ENCODE results near the gene ADGRG7. TPM values are rescaled to one million over a fixed set of nuclear protein-coding genes. Genes with fewer than 3 reads are reported as not detected.

ADGRG7 gene

GRCh38 chr3:100740207-100740606 lies 130.8 kb downstream of the ADGRG7 start:
- no CpG with 5 or more reads among the region's 1 CpG for WGBS (ENCODE audit: extremely low coverage, insufficient coverage, low lambda C conversion rate)

GRCh38 chr3:100743535-100743934 lies 134.1 kb downstream of the ADGRG7 start:
- H3K4me2 ChIP-seq (ENCODE audit: low read length): no peak overlapping the region
- H4K8ac ChIP-seq (ENCODE audit: low read depth, low read length): no peak overlapping the region
- no peaks in the 10 kb centered on the region for H3K4me1 ChIP-seq (ENCODE audit: control insufficient read depth, low read depth, low read length)
- no peak overlapping the region for H3K18ac ChIP-seq (ENCODE audit: low read length)
- no peak overlapping the region for H2BK15ac ChIP-seq (replicated peaks; ENCODE audit: low read depth)
- H2BK120ac ChIP-seq (ENCODE audit: low read depth, low read length): no peak overlapping the region
- H3K4ac ChIP-seq (ENCODE audit: low read depth, low read length): no peak overlapping the region
- H2BK5ac ChIP-seq (ENCODE audit: low read length): no peak overlapping the region
- H3K36me3 ChIP-seq (ENCODE audit: control insufficient read depth, insufficient read depth, low read length): peaks cover 1% of the 10 kb centered on the region
- DNase-seq: no peak
- H3K56ac ChIP-seq (ENCODE audit: low read length): no peak overlapping the region
- H3K23ac ChIP-seq (ENCODE audit: low read length): no peak overlapping the region
- WGBS (ENCODE audit: extremely low coverage, insufficient coverage, low lambda C conversion rate): no CpG with 5 or more reads among the region's 3 CpGs
- no peak overlapping the region for H4K5ac ChIP-seq (ENCODE audit: low read length)
- no peak overlapping the region for H3K27ac ChIP-seq (ENCODE audit: low read depth, low read length)
- no peak overlapping the region for H3K9ac ChIP-seq (ENCODE audit: low read length)
- no peaks in the 10 kb centered on the region for H3K79me1 ChIP-seq (ENCODE audit: low read length)
- H3K4me3 ChIP-seq (ENCODE audit: low read length): no peak overlapping the region
- H3K79me2 ChIP-seq (ENCODE audit: control insufficient read depth, insufficient read depth, low read length): no peaks in the 10 kb centered on the region
- H3K27me3 ChIP-seq (ENCODE audit: insufficient read depth, low read length, poor library complexity): no peaks in the 10 kb centered on the region
- no peak overlapping the region for H2AK5ac ChIP-seq (ENCODE audit: low read length)

More at GRCh38 chr3:100740207-100740606, 130.8 kb downstream of the ADGRG7 start:
- Histone ChIP-seq H3K4me3 (ENCODE audit: low read length) (no peak overlapping the region), H3K23ac (ENCODE audit: low read length) (no peak overlapping the region), H4K8ac (ENCODE audit: low read depth, low read length) (no peak overlapping the region), H3K56ac (ENCODE audit: low read length) (no peak overlapping the region), H2BK120ac (ENCODE audit: low read depth, low read length) (no peak overlapping the region), H3K27ac (ENCODE audit: low read depth, low read length) (no peak overlapping the region), H2BK5ac (ENCODE audit: low read length) (no peak overlapping the region), H3K27me3 (ENCODE audit: insufficient read depth, low read length, poor library complexity) (no peaks in the 10 kb centered on the region), H2AK5ac (ENCODE audit: low read length) (no peak overlapping the region), H3K4me2 (ENCODE audit: low read length) (no peak overlapping the region), H4K5ac (ENCODE audit: low read length) (no peak overlapping the region), H2BK15ac (replicated peaks; ENCODE audit: low read depth) (no peak overlapping the region), H3K79me2 (ENCODE audit: control insufficient read depth, insufficient read depth, low read length) (no peaks in the 10 kb centered on the region), H3K79me1 (ENCODE audit: low read length) (peaks cover 2% of the 10 kb centered on the region), H3K36me3 (ENCODE audit: control insufficient read depth, insufficient read depth, low read length) (no peaks in the 10 kb centered on the region), H3K9ac (ENCODE audit: low read length) (no peak overlapping the region), H3K4me1 (ENCODE audit: control insufficient read depth, low read depth, low read length) (peaks cover 1% of the 10 kb centered on the region), H3K4ac (ENCODE audit: low read depth, low read length) (no peak overlapping the region), H3K18ac (ENCODE audit: low read length) (no peak overlapping the region)
- no peak for DNase-seq

GRCh38 chr3:100744671-100745070 lies 135.3 kb downstream of the ADGRG7 start:
- Histone ChIP-seq H3K4me1 (ENCODE audit: control insufficient read depth, low read depth, low read length) (no peaks in the 10 kb centered on the region), H3K79me2 (ENCODE audit: control insufficient read depth, insufficient read depth, low read length) (no peaks in the 10 kb centered on the region), H3K4me2 (ENCODE audit: low read length) (no peak overlapping the region), H3K9ac (ENCODE audit: low read length) (no peak overlapping the region), H3K36me3 (ENCODE audit: control insufficient read depth, insufficient read depth, low read length) (peaks cover 1% of the 10 kb centered on the region), H3K4ac (ENCODE audit: low read depth, low read length) (no peak overlapping the region), H3K4me3 (ENCODE audit: low read length) (no peak overlapping the region), H3K23ac (ENCODE audit: low read length) (no peak overlapping the region), H3K27me3 (ENCODE audit: insufficient read depth, low read length, poor library complexity) (no peaks in the 10 kb centered on the region), H3K79me1 (ENCODE audit: low read length) (no peaks in the 10 kb centered on the region), H2BK120ac (ENCODE audit: low read depth, low read length) (no peak overlapping the region), H2AK5ac (ENCODE audit: low read length) (no peak overlapping the region), H3K27ac (ENCODE audit: low read depth, low read length) (no peak overlapping the region), H4K8ac (ENCODE audit: low read depth, low read length) (no peak overlapping the region), H2BK15ac (replicated peaks; ENCODE audit: low read depth) (no peak overlapping the region), H2BK5ac (ENCODE audit: low read length) (no peak overlapping the region), H3K18ac (ENCODE audit: low read length) (no peak overlapping the region), H4K5ac (ENCODE audit: low read length) (no peak overlapping the region), H3K56ac (ENCODE audit: low read length) (no peak overlapping the region)
- no CpG with 5 or more reads among the region's 2 CpGs for WGBS (ENCODE audit: extremely low coverage, insufficient coverage, low lambda C conversion rate)
- no peak for DNase-seq

Small RNA genes lying within 50 kb of the gene (small RNA-seq; reads per million reads assigned to genes)
- gene RF00322 (ENCODE audit: insufficient read depth): not detected

Measured in mesendoderm (in vitro differentiated cells).